ENCODE data around the gene MYL11.
"Not testable (repeated sequence)": the region's sequence is repeated elsewhere in the genome, so short reads cannot be mapped to it uniquely, and the experiment has no call there.

Gene MYL11

DNA sequence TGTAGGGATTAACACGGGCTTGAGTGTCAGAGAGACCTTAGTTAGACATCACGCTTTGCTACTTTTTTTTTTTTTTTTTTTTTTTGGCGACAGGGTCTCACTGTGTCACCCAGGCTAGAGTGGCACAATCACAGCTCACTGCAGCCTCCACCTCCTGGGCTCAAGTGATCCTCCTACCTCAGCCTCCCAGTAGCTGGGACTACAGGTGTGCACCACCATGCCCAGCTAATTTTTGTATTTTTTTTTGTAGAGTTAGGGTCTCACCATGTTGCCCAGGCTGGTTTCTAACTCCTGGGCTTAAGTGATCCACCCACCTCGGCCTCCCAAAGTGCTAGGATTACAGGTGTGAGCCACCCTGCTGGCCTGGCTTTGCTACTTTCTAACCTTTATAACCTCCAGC is 22.0 kb downstream of the MYL11 start:
- not testable (repeated sequence) for DNase-seq (ENCODE audit: low read depth)

GRCh38 chr16:30397056-30397455 is 22.5 kb downstream of the MYL11 start:
- DNase-seq (ENCODE audit: low read depth): no peak

GRCh38 chr16:30397776-30398660 is 23.4 kb downstream of the MYL11 start:
- DNase-seq (ENCODE audit: low read depth): no peak

GRCh38 chr16:30398661-30399434 is 24.2 kb downstream of the MYL11 start:
- DNase-seq (ENCODE audit: low read depth): no peak

DNA sequence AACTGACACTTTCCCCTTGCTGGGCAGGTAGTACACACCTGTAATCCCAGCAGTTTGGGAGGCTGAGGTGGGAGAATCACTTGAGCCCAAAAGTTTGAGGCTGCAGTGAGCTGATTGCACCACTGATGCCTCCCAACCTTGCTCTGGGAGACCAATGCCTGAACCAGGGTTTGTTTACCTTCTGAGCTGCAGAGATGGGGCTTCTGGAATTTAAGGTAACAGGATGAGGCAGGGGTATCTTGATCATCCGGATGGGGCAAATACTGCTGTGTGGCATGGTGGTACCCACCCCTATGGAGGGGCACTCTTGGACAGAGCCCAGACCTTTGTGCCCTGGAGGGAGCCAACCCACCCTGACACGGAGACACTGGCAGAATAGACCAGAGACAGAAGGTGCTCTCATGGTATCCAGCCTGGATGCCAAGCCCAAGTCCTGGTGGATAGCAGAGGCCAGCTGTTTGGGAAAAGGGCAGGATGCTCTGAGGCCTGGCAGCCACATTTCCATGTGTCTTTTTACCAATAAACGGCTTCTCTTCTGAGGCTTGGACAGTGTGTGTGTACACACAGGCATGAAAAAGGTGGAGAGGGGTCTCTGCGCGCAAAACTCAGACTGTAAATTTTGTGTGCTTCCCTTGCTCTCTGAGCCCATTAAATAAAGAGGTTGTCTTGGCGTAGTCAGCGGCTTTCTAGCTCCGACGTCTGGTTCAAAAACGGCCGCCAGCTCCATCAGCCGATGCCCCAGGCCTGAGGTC is 25.0 kb downstream of the MYL11 start:
- DNase-seq (ENCODE audit: low read depth): no peak

DNA sequence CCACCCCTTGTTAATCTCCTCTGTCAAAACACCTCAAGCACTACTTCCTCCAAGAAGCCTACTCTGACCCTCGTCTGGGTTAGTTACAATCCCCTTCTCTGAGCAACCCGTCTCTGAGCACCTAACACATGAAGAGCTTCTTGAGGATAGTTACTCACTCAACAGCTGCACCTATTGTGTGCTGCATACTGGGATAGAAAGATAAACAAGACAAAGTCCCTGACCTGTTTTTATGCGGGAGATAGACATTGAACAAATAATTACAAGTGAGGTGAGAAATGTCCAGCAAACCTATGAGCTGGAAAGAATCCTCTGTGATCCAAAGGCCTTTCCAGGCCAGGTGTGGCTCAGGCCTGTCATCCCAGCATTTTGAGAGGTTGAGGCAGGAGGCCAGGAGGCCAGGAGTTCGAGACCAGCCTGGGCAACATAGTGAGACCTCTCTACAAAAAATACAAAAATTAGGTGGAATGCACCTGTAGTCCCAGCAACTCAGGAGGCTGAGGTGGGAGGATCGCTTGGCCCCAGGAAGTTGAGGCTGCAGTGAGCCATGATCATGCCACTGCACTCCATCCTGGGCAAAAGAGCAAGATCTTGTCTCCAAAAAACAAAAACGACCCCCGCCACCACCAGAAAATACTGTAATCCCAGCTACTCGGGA is 27.3 kb downstream of the MYL11 start:
- no peak for DNase-seq (ENCODE audit: low read depth)

DNA sequence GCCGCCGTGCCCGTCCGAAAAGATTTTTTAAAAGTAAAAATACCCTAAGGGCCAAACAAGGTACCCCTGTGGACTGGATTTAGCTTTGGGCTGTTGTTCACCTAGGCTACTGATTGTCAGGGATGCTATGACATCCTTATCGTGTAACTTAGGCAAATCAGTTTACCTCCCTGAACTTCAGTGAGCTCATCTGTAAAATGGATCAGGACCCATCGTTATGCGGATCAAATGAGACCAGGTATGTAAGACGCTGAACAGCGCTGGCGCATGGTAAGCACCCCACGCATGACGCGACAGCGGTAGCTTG is 32.1 kb downstream of the MYL11 start:
- DNase-seq (ENCODE audit: low read depth): no peak

DNA sequence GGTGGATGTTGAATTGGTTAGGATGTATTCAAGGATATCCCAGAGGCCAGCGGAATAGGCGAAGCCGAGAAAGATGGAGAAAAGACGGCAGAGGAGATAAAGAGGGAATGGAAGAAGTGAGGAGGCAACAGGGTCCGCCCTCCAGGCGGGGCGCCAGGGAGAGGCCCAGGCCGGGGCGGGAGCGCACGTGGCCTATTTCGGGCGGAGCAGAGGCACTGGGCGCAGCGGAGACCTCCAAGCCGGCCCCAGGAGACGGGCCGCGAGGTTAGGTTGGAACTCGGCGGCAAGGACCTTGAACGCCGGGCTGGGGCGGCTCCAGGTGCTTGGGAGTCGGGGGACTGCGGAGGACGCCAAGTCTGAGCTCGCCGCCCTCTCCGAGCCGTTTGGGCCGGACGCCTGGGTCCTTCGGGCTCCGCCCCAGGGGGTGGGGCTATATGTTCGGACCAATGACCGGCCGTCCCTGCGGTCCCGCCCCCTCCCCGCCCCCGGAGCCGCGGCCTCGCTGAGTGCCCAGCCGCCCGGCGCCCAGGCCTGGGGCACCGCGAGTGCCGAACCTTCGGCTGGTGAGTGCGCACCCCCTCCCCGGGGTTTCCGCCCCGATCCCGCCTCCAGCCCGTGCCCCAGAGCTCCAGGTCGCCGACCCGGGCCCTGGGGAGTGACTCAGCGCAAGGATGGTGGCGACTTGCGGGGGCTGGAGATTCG is 32.7 kb downstream of the MYL11 start, which contains the start of gene ZNF771:
ZNF771 (plus strand) TSS at position 505 of the 702 bp plus-strand sequence. CDS start 448 bp downstream, outside the sequence.
- DNase-seq (ENCODE audit: low read depth): peak; percentile 74

DNA sequence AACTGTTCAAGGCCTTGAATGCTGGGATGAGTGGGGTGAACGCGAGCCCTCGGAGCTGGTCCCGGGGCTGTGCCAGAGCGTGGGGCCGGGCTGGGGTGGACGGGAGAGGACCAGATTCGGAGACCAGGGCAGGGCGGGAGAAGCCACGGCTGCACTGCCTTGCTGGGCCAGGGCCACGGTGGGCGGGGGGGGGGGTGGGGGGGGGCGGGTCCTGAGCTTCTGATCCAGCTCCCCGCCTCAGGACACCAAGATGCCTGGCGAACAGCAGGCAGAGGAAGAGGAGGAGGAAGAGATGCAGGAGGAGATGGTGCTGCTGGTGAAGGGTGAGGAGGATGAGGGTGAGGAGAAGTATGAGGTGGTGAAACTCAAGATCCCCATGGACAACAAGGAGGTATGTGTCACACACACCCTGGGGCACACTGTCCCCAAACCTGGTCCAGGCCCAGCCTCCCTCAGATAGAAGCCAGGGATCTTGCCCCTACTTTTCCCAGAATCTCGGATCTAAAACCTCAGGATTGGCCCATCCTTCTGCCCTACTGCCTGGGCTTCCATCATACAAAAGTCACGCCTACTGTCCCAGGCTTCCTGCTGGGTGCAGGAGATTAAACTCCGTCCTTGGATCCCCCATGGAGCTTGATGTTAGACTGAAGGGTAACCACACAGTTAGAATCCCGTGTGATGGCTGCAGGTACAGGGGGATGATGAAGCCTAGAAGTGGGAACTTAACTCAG is 33.4 kb downstream of the MYL11 start:
- no peak for DNase-seq (ENCODE audit: low read depth)

DNA sequence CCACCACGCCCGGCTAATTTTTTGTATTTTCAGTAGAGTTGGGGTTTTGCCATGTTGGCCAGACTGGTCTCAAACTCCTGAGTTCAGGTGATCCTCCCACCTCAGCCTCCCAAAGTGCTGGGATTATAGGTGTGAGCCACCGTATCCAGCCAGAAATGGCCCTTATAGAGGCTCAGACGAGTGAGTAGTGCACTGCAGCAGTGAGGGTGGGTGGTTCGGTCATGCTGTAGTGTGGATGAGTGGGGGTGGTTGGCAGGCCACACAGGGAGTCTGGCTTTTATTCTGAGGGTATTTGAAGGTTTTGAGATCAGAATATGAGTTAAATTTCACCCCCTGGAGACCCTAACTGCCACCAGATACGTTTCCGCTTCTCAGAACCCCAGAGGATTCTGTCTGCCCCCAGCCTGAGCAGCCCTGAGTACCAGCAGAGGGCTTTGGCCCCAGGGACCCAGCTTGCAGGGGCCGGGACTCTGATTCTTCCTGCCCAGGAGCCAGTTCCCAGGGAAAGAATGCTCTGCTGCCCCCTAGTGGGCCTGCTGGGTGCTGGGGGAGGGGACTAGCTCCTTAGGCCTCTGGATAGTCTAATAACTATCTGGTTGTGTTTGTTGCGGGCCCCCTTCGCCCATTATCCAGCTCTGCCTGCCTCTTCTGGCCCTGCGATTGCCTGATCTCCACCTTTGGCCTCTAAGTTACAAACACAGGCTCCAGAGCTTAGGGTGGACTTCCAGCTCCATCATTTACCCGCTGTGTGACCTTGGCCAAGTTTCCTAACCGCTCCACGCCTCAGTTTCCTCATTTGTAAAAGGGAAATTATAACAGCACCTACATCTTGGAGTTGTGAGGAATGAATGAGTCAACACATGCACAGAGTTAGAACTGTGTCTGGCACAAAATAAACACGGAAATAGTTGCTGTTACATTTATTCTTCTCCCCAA is 34.8 kb downstream of the MYL11 start:
- peak; percentile 70 for DNase-seq (ENCODE audit: low read depth)

- DNase-seq (ENCODE audit: low read depth): no peak
Observed at GRCh38 chr16:30413112-30413806, 38.7 kb downstream of the MYL11 start.

GRCh38 chr16:30414159-30414558 is 39.6 kb downstream of the MYL11 start:
- DNase-seq (ENCODE audit: low read depth): no peak

DNA sequence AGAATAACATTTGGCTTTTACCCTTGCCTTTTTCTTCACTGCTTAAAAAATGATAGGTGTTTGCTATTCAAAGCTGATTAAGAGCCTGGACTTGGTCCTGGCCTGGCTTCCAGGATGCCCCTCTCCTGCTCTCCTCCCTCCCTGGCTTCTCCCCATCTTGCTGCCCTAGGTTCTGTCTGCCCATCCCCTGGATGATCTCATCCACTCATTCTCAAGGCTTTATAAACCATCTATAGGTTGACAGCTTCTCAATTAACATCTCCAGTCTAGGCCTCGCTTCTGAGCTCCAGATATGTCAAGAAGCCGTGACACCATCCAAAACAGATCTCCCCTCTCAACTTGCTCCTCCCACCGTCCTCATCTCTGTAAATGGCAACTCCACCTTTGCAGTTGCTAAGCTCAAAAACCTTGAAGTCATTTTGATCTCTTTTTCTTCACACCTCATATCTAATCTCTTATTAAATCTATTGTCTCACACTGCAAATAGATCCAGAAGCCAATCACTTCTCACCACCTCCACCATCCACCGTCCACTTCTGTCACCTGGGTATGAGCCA is 41.5 kb downstream of the MYL11 start:
- DNase-seq (ENCODE audit: low read depth): no peak

- DNase-seq (ENCODE audit: low read depth): no peak
Observed at GRCh38 chr16:30416624-30417528, 42.3 kb downstream of the MYL11 start.

DNA sequence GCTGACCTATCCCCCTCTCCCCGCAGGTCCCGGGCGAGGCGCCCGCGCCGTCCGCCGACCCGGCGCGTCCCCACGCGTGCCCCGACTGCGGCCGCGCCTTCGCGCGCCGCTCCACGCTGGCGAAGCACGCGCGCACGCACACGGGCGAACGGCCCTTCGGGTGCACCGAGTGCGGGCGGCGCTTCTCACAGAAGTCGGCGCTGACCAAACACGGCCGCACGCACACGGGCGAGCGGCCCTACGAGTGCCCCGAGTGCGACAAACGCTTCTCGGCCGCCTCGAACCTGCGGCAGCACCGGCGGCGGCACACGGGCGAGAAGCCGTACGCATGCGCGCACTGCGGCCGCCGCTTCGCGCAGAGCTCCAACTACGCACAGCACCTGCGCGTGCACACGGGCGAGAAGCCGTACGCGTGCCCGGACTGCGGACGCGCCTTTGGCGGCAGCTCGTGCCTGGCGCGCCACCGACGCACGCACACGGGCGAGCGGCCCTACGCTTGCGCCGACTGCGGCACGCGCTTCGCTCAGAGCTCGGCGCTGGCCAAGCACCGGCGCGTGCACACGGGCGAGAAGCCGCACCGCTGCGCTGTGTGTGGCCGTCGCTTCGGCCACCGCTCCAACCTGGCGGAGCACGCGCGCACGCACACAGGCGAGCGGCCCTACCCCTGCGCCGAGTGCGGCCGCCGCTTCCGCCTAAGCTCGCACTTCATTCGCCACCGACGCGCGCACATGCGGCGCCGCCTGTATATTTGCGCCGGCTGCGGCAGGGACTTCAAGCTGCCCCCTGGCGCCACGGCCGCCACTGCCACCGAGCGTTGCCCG is 43.1 kb downstream of the MYL11 start:
- peak; percentile 70 for DNase-seq (ENCODE audit: low read depth)

DNA sequence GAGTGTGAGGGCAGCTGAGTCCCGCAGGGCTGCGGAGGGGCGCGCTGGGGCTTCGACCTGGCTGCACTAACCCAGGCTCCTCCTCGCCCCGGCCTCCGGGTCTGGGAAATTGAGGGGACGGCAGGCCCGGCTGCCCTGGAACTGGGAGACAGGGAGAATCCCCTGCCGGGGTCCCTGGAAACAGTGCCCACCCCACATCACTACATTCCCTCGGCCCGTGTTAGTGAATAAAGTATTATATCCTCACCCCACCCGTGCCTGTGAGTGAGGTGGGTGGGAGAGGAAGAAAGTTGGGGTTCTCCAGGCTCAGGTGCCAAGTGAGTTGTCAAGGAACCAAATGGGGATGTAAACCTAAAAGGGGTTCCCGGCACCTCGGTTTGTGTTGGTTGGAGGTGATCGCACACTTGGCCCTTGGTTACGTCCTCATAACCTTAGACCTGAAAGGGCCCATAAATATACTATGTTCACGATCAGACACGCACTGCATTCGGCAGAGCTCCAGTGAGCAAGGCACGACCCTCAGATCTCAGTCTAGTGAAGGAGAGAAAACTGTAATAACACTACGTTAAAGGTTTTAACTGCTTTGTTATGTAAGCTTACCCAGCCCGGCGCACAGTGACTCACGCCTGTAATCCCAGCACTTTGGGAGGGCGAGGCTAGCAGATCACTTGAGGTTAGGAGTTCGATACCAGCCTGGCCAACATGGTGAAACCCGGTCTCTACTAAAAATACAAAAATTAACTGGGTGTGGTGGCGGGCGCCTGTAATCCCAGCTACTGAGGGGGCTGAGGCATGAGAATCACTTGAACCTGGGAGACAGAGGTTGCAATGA is 44.0 kb downstream of the MYL11 start:
- no peak for DNase-seq (ENCODE audit: low read depth)

Data from stromal cell of bone marrow (primary cell).